Lung (tissue), 12 donors: ENCODE results near the gene MRPS25. TPM values are rescaled to one million over a fixed set of nuclear protein-coding genes. Genes with fewer than 3 reads are reported as not detected.

ENCODE experiments used
- ATAC-seq: fragments of 200-7000 bp; cut with Tn5 transposase; one replicate; pipeline ENCODE4 v1.9.1; 2020; ENCODE audit warnings: moderate number of reproducible peaks; ENCODE audit not compliant: insufficient read depth, low FRiP score
- DNase-seq, 3 donors: peaks; one replicate each; pipeline ENCODE4 v3.0.0-alpha.2; 2013 to 2017
- H3K27ac ChIP-seq, 2 donors: one replicate each; pipeline ENCODE4 v1.5.1; 2013; ENCODE audit warnings: mild to moderate bottlenecking in 2 of 2, moderate library complexity in 2 of 2, control low read depth in 1 of 2, inconsistent platforms in 1 of 2, low read depth in 1 of 2, low read length in 1 of 2
- H3K27me3 ChIP-seq, 3 donors: one replicate each; pipeline ENCODE4 v1.5.1; 2013; ENCODE audit warnings: low read length in 2 of 3; ENCODE audit not compliant: control insufficient read depth in 3 of 3, insufficient read depth in 3 of 3
- H3K36me3 ChIP-seq, 4 donors: one replicate each; pipeline ENCODE4 v1.5.1; 2013; ENCODE audit warnings: low read length in 4 of 4, mild to moderate bottlenecking in 1 of 4, moderate library complexity in 1 of 4; ENCODE audit not compliant: control insufficient read depth in 4 of 4, insufficient read depth in 4 of 4
- H3K4me1 ChIP-seq, 5 donors: one replicate each; pipeline ENCODE4 v1.5.1; 2013; ENCODE audit warnings: low read length in 5 of 5, mild to moderate bottlenecking in 2 of 5, moderate library complexity in 1 of 5; ENCODE audit not compliant: control insufficient read depth in 5 of 5, insufficient read depth in 5 of 5
- H3K4me3 ChIP-seq: one replicate; pipeline ENCODE4 v1.5.1; 2013; ENCODE audit warnings: mild to moderate bottlenecking, control low read depth, moderate library complexity
- H3K9ac ChIP-seq, 2 donors: one replicate each; pipeline ENCODE4 v1.5.1; 2013; ENCODE audit warnings: low read length in 2 of 2, control low read depth in 1 of 2; ENCODE audit not compliant: insufficient read depth in 1 of 2
- H3K9me3 ChIP-seq, 4 donors: one replicate each; pipeline ENCODE4 v1.5.1; 2013; ENCODE audit warnings: low read length in 3 of 4, mild to moderate bottlenecking in 1 of 4, moderate library complexity in 1 of 4; ENCODE audit not compliant: control insufficient read depth in 4 of 4, insufficient read depth in 3 of 4
- CTCF ChIP-seq: IDR thresholded peaks from 2 replicates; pipeline ENCODE4 v1.5.1; 2012; ENCODE audit warnings: mild to moderate bottlenecking; ENCODE audit errors: control extremely low read depth, extremely low read depth
- WGBS, 2 donors: extraction: QIAGEN DNeasy Blood & Tissue Kit; methylation state at CpG; one replicate each; pipeline ENCODE4 v1.1.7; 2013; 5-methylcytosine and 5-hydroxymethylcytosine counted together
- polyA plus RNA-seq, 2 donors: library from polyadenylated mRNA; stranded (reverse); fragments of 200-250 nt; gene quantifications; one replicate each; pipeline ENCODE4 v1.2.1, GENCODE V29; 2013
- total RNA-seq, 2 donors: library from RNA; depleted of rRNA in 1 of 2; stranded (reverse); fragments of >200 nt in 1 of 2; gene quantifications; one replicate each; pipeline ENCODE4 v1.2.1, GENCODE V29; 2014 to 2021
- donor health status: control.
- donor health status: control.
- donor health status: Bipolar disorder and iron deficiency.
- donor health status: healthy.
- donor health status: DM: yes; HTN: yes; CAD: no.

The MRPS25 gene
- total and polyA plus RNA-seq, 4 donors, result 19.9 to 71.5 (median 57.5) TPM

- Histone ChIP-seq H3K9ac (peak overlapping the region in 1 of 2 donors; percentile 37), H3K4me1 (peaks cover 0 to 13% (median 7%) of the 10 kb centered on the region in 5 donors), H3K4me3 (no peak overlapping the region), H3K9me3 (no peaks in the 10 kb centered on the region), H3K27ac (peak overlapping the region; percentile 40 to 86), H3K36me3 (peaks cover 7 to 12% (median 8%) of the 10 kb centered on the region in 4 donors), H3K27me3 (no peaks in the 10 kb centered on the region)
- ATAC-seq, result no peak
- peak in 1 of 3 donors; percentile 20 for DNase-seq
- WGBS, 2 donors, result 75 to 94% methylated on average over 4 of the region's 4 CpGs
- TF ChIP-seq CTCF, result no peak
These were observed 1.9 kb downstream of the MRPS25 start for GRCh38 chr3:15063238-15063637.

GRCh38 chr3:15060029-15060428, 5.1 kb downstream of the MRPS25 start:
- WGBS, 2 donors, result 92 to 95% methylated on average over 3 of the region's 3 CpGs
- H3K36me3 ChIP-seq, result peaks cover 7 to 20% (median 15%) of the 10 kb centered on the region in 4 donors
- ATAC-seq, result no peak
- H3K27me3 ChIP-seq, result no peaks in the 10 kb centered on the region
- DNase-seq, result no peak
- H3K4me3 ChIP-seq, result no peak overlapping the region
- no peak overlapping the region for H3K27ac ChIP-seq
- no peak overlapping the region for H3K9ac ChIP-seq
- no peaks in the 10 kb centered on the region for H3K9me3 ChIP-seq
- no peak for TF ChIP-seq CTCF
- H3K4me1 ChIP-seq, result peaks cover 0 to 13% (median 7%) of the 10 kb centered on the region in 5 donors

GRCh38 chr3:15056676-15057404, 8.3 kb downstream of the MRPS25 start:
- Histone ChIP-seq H3K4me1 (no peaks in the 10 kb centered on the region), H3K27ac (no peak overlapping the region), H3K4me3 (no peak overlapping the region), H3K36me3 (peaks cover 4 to 32% (median 21%) of the 10 kb centered on the region in 4 donors), H3K9ac (no peak overlapping the region), H3K9me3 (no peaks in the 10 kb centered on the region), H3K27me3 (no peaks in the 10 kb centered on the region)
- WGBS, 2 donors, result 96 to 97% methylated on average over 19 of the region's 19 CpGs
- TF ChIP-seq CTCF, result no peak
- DNase-seq (no peak), ATAC-seq (no peak)
